Stimulated activated memory B cell treated with anti-CD40 and anti-IgM and Interleukin-4, amounts not matched to agents 10 μg/mL and 1 μg/mL and 100 μg/mL, for 72 hours (primary cell): ENCODE data around the gene USP9X.

ENCODE experiments used
- ATAC-seq: fragments of 150-1000 bp; cut with Tn5 transposase; 2 replicates; pipeline ENCODE4 v1.10.0; 2021
- H3K27ac Mint-ChIP-seq: one replicate; pipeline ENCODE4 v1.8.0; 2022; ENCODE audit warnings: mild to moderate bottlenecking, mixed read lengths
- H3K27me3 Mint-ChIP-seq: one replicate; pipeline ENCODE4 v1.8.0; 2022; ENCODE audit warnings: mixed read lengths
- H3K36me3 Mint-ChIP-seq: one replicate; pipeline ENCODE4 v1.8.0; 2022; ENCODE audit warnings: mixed read lengths
- H3K4me1 Mint-ChIP-seq: one replicate; pipeline ENCODE4 v1.8.0; 2022; ENCODE audit warnings: mixed read lengths
- H3K4me3 Mint-ChIP-seq: one replicate; pipeline ENCODE4 v1.8.0; 2022; ENCODE audit warnings: mild to moderate bottlenecking, moderate library complexity, mixed read lengths
- H3K9me3 Mint-ChIP-seq: one replicate; pipeline ENCODE4 v1.8.0; 2022; ENCODE audit warnings: mixed read lengths

Gene USP9X

GRCh38 chrX:41076742-41077141 is 8.5 kb upstream of the USP9X start:
- no peaks in the 10 kb centered on the region for H3K36me3 Mint-ChIP-seq
- H3K27me3 Mint-ChIP-seq = no peaks in the 10 kb centered on the region
- no peak overlapping the region for H3K27ac Mint-ChIP-seq
- H3K9me3 Mint-ChIP-seq = no peaks in the 10 kb centered on the region
- ATAC-seq = no peak
- no peaks in the 10 kb centered on the region for H3K4me1 Mint-ChIP-seq
- H3K4me3 Mint-ChIP-seq = no peak overlapping the region

DNA sequence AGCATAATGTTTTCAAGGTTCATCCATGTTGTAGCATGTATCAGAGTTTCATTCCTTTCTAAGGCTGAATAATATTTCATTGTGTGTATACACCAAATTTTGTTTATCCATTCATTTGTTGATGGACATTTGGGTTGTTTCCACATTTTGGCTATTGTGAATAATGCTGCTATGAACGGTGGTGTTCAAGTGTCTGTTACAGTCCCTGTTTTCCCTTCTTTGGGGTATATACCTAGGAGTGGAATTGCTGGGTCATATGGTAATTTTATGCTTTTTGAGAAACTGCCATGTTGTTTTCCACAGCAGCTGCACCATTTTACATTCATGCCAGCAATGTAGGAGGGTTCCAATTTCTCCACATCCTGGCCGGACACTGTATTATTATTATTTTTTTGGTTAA is 3.4 kb upstream of the USP9X start:
- H3K4me1 Mint-ChIP-seq = no peaks in the 10 kb centered on the region
- H3K9me3 Mint-ChIP-seq = no peaks in the 10 kb centered on the region
- no peak overlapping the region for H3K4me3 Mint-ChIP-seq
- no peaks in the 10 kb centered on the region for H3K36me3 Mint-ChIP-seq
- no peak overlapping the region for H3K27ac Mint-ChIP-seq
- H3K27me3 Mint-ChIP-seq = no peaks in the 10 kb centered on the region
- no peak for ATAC-seq

- Mint-ChIP-seq H3K4me3 (no peak overlapping the region), H3K27me3 (no peaks in the 10 kb centered on the region), H3K36me3 (peaks cover 1% of the 10 kb centered on the region), H3K27ac (no peak overlapping the region), H3K9me3 (no peaks in the 10 kb centered on the region), H3K4me1 (no peaks in the 10 kb centered on the region)
- no peak for ATAC-seq
Measured at GRCh38 chrX:41082783-41083182, 2.5 kb upstream of the USP9X start.

DNA sequence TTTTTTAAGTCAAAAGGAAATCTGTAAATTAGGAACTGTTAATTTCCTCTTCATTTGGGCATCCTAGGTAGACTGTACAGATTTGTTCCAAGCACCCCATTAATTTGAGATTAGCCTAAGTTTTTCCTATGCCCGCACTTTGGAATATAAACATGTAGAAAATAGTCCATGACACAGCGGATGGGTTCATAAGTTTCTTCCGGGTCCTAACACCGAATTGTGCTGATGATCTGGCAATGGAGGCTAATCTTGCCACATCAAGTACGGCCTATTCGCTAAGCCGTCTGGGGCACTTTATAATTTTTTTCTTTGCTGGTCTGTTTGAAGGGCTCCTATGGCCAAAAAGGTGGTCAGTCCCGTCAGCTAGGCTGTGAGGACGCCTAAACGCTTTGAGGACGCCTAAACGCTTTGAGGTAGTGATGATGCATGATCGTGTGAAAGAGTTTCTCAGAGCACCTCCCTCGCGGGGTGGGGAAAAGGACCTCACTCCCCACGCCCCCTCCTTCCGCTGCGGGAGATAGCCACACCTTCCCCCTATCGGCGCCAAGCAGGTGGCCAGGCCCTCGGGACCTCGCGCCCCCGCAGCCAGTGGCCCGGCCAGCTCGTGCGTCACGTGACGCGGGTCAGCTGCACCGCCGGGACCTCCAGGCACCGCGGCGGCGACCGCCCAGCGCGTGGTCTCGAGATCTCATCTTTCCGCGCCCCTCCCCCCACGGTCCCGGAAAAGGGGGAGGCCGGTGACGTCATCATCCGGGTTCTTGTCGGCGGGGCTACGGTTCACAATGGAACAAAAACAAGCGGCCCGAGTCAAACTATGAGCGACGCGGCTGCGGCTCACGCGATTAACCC is 977 bp upstream of the USP9X start:
- peaks cover 9% of the 10 kb centered on the region for H3K4me1 Mint-ChIP-seq

DNA sequence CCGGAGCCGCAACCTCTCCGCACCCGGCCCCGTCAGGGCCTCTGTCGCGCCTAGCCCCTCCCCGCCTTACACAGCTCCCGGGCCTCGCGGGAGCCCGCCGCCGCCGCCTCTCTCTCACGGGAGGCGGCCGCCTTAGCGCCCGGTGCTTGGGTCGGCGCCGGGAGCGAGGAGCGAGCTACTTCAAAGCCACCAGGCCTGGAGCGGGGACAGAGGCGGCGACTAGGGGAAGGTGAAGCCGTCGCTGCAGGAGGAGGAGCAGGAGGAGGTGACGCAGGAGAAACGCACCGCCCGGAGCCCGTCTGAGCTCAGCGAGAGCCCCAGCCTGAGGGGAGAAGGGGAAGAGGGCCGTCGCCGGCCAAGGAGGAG is 250 bp downstream of the USP9X start:
- no peaks in the 10 kb centered on the region for H3K9me3 Mint-ChIP-seq
- H3K36me3 Mint-ChIP-seq = peaks cover 8% of the 10 kb centered on the region
- H3K4me1 Mint-ChIP-seq = peaks cover 13% of the 10 kb centered on the region
- H3K4me3 Mint-ChIP-seq = peak overlapping the region; percentile 92
- peak; percentile 62 for ATAC-seq
- H3K27me3 Mint-ChIP-seq = no peaks in the 10 kb centered on the region
- H3K27ac Mint-ChIP-seq = peak overlapping the region; percentile 99

More for the DNA sequence above, 977 bp upstream of the USP9X start:
- Mint-ChIP-seq H3K4me3 (peak overlapping the region; percentile 92), H3K9me3 (no peaks in the 10 kb centered on the region), H3K27ac (peak overlapping the region; percentile 99), H3K36me3 (peaks cover 8% of the 10 kb centered on the region), H3K27me3 (no peaks in the 10 kb centered on the region)
- ATAC-seq = peak; percentile 81

GRCh38 chrX:41085878-41086626 is 807 bp downstream of the USP9X start:
- Mint-ChIP-seq H3K4me3 (peak overlapping the region; percentile 92), H3K27ac (peak overlapping the region; percentile 99), H3K9me3 (no peaks in the 10 kb centered on the region), H3K4me1 (peaks cover 18% of the 10 kb centered on the region), H3K36me3 (peaks cover 8% of the 10 kb centered on the region), H3K27me3 (no peaks in the 10 kb centered on the region)
- peak; percentile 17 for ATAC-seq

DNA sequence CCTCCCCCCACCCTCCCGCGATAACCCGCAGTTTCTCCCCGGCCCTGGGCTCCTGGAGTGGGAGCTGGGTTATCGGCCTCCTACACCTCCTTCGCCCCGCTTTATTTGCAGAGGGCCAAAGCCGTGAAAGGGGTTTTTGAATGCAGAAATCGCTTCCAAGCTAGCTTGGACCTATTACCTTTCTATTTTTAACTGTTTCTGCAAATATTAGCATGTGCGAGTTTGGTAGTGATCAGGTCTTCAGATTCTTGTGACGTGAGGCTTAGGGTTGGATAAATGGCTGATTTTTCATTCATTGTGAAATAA is 1.3 kb downstream of the USP9X start:
- ATAC-seq = no peak
- Mint-ChIP-seq H3K36me3 (peaks cover 8% of the 10 kb centered on the region), H3K27ac (peak overlapping the region; percentile 99), H3K4me3 (peak overlapping the region; percentile 92), H3K9me3 (no peaks in the 10 kb centered on the region), H3K27me3 (no peaks in the 10 kb centered on the region), H3K4me1 (peaks cover 23% of the 10 kb centered on the region)

- Mint-ChIP-seq H3K9me3 (no peaks in the 10 kb centered on the region), H3K27me3 (no peaks in the 10 kb centered on the region), H3K27ac (peak overlapping the region; percentile 99), H3K36me3 (peaks cover 8% of the 10 kb centered on the region), H3K4me1 (peaks cover 28% of the 10 kb centered on the region), H3K4me3 (peak overlapping the region; percentile 92)
- ATAC-seq = no peak
Measured at GRCh38 chrX:41087201-41087600, 2.0 kb downstream of the USP9X start.

- H3K36me3 Mint-ChIP-seq = peaks cover 8% of the 10 kb centered on the region
- H3K4me3 Mint-ChIP-seq = no peak overlapping the region
- H3K27me3 Mint-ChIP-seq = no peaks in the 10 kb centered on the region
- peaks cover 48% of the 10 kb centered on the region for H3K4me1 Mint-ChIP-seq
- no peak for ATAC-seq
- no peak overlapping the region for H3K27ac Mint-ChIP-seq
- no peaks in the 10 kb centered on the region for H3K9me3 Mint-ChIP-seq
Measured at GRCh38 chrX:41090568-41091238, 5.5 kb downstream of the USP9X start.

DNA sequence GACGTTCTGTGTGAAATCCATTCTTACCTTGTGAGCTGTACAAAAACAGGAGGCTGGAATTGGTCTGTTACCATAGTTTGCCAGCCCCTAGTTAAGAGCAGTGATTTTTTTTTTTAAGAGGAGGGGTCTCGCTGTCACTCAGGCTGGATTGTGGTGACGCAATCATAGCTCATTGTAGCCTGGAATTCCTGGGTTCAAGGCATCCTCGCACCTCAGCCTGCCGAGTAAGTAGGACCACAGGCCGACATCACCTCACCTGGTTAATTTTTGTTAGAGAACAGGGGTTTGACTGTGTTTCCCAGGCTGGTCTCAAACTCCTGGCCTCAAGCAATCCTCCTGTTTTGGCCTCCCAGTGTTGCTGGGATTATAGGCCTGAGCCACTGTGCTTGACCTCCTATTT is 7.5 kb downstream of the USP9X start:
- Mint-ChIP-seq H3K27me3 (no peaks in the 10 kb centered on the region), H3K4me1 (peaks cover 55% of the 10 kb centered on the region), H3K36me3 (peaks cover 7% of the 10 kb centered on the region), H3K9me3 (no peaks in the 10 kb centered on the region), H3K27ac (no peak overlapping the region), H3K4me3 (no peak overlapping the region)
- ATAC-seq = no peak

DNA sequence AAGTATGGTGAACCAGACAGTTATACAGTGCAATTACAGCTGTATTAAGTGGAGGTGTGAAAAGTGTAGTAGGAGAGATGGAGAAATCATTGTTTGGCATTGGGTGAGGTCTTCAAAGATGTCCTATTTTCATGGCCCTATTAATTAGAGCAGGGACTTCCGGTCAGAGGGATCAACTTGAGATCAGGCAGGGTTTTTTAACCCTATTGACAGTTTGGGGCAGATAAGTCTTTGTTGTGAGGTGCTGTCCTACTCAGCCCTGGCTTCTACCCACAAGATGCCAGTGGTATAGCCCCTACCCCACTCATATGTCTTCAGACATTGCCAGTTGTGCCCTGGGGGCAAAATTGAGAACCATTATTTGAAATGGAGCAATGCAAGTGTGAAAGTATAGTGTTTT is 9.9 kb downstream of the USP9X start:
- peaks cover 49% of the 10 kb centered on the region for H3K4me1 Mint-ChIP-seq
- no peaks in the 10 kb centered on the region for H3K9me3 Mint-ChIP-seq
- H3K27me3 Mint-ChIP-seq = no peaks in the 10 kb centered on the region
- no peak overlapping the region for H3K27ac Mint-ChIP-seq
- ATAC-seq = no peak
- H3K36me3 Mint-ChIP-seq = peaks cover 10% of the 10 kb centered on the region
- H3K4me3 Mint-ChIP-seq = no peak overlapping the region

DNA sequence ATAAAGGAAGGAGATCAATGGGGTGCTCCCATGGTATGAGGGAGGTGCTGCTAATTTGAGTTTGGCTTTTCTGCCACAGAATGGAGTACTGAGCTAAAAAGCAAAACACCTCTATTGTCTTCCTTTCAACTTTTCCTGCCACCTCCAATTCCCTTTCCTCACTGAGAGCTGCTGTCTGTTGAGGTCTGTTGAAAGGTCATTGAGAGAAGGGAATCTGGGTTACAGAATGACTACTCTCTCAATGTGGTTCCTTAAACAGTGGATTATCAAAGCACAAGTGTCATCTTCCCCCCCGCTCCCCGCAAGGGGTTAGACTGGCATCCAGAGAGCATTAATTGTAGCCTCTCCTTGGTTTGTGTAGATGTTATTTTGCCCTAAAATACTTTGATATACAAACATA is 10.7 kb downstream of the USP9X start:
- H3K4me1 Mint-ChIP-seq = peaks cover 46% of the 10 kb centered on the region
- no peaks in the 10 kb centered on the region for H3K9me3 Mint-ChIP-seq
- no peaks in the 10 kb centered on the region for H3K27me3 Mint-ChIP-seq
- H3K27ac Mint-ChIP-seq = no peak overlapping the region
- no peak overlapping the region for H3K4me3 Mint-ChIP-seq
- H3K36me3 Mint-ChIP-seq = peaks cover 10% of the 10 kb centered on the region
- ATAC-seq = no peak

DNA sequence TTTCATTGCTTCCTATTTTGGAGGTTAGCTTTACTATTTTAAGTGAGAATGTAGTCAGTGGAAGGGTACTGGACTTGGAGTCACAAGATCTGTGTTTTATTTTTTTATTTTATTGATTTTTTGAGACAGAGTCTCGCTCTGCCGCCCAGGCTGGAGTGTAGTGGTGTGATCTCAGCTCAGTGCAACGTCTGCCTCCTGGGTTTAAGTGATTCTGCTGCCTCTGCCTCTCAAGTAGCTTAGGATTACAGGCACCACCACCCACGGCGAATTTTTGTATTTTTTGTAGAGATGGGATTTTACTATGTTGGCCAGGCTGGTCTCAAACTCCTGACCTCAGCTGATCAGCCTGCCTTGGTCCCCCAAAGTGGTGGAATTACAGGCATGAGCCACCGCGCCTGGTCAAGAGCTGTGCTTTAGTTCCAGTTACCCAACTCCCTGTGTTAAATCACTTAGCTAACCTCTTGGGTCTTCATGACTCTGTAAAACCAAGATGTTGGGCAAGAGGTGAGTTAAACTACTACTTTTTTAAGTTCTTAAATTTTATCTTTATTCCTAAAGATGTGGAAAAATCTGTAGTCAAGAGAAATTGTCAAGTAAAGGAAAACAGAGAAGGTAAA is 11.2 kb downstream of the USP9X start:
- H3K9me3 Mint-ChIP-seq = no peaks in the 10 kb centered on the region
- H3K4me3 Mint-ChIP-seq = no peak overlapping the region
- ATAC-seq = no peak
- H3K4me1 Mint-ChIP-seq = peaks cover 41% of the 10 kb centered on the region
- peaks cover 10% of the 10 kb centered on the region for H3K36me3 Mint-ChIP-seq
- H3K27me3 Mint-ChIP-seq = no peaks in the 10 kb centered on the region
- H3K27ac Mint-ChIP-seq = no peak overlapping the region

DNA sequence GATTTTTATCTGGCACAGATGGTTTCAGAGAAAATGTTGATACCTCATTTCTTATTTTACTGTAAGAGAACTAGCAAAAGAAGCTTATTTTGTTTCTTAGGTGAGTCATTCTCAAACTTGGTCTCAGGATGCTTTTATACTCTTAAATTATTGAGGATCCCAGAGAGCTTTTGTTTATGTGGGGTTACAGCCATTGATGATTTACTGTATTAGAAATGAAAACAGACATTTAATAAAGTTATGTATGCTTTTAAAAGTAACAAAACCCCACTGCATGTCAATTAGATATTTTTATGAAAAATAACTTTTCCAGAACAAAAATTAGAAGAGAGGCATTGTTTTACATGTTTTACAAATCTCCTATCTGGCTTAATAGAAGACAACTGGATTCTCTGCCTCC is 12.1 kb downstream of the USP9X start:
- Mint-ChIP-seq H3K27me3 (no peaks in the 10 kb centered on the region), H3K4me1 (peaks cover 34% of the 10 kb centered on the region), H3K36me3 (peaks cover 10% of the 10 kb centered on the region), H3K27ac (no peak overlapping the region), H3K9me3 (no peaks in the 10 kb centered on the region), H3K4me3 (no peak overlapping the region)
- no peak for ATAC-seq

DNA sequence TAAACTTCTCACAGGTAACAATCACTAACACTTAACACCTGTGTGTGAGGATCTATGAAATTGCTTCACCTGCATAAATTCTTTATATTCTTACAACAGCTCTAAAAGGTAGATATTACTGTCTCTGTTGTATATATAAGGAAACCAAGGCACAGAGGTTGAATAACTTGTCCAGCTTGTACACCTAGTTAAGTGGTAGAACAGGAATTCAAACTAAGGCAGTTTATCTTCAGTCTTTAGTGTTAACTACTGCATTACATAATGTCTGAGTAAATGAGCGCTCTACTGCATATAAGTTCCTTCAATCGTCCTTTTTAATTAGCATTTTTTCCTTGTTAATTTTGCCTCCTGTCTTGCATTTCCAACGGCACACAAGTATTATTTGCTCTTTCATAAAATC is 15.0 kb downstream of the USP9X start:
- H3K4me1 Mint-ChIP-seq = peaks cover 19% of the 10 kb centered on the region
- H3K27ac Mint-ChIP-seq = no peak overlapping the region
- no peaks in the 10 kb centered on the region for H3K9me3 Mint-ChIP-seq
- H3K4me3 Mint-ChIP-seq = no peak overlapping the region
- no peak for ATAC-seq
- H3K27me3 Mint-ChIP-seq = no peaks in the 10 kb centered on the region
- H3K36me3 Mint-ChIP-seq = peaks cover 10% of the 10 kb centered on the region
